ENCODE measurements around the gene TRMT112.

DNA sequence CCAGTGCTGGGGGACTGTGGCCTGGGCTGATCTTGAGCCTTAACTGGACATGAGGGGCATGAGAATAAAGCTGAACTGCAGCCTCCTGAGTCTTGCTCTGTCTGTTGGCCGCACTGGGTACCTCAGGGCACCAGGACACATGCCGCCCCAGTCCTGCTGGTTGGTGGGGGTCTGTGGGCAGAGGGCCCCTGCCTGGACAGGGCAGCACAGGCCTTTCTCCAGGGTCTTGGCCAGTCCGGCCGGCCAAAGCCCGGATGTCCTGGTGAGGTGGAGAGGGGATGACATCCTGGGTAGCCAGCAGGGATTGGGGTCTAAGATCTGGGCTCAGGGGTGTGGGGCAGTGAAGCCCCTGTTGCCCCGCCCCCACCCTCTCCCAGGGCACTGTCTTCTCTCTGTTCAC lies 40.1 kb upstream of the TRMT112 start:
- TF ChIP-seq, protein P1, sequence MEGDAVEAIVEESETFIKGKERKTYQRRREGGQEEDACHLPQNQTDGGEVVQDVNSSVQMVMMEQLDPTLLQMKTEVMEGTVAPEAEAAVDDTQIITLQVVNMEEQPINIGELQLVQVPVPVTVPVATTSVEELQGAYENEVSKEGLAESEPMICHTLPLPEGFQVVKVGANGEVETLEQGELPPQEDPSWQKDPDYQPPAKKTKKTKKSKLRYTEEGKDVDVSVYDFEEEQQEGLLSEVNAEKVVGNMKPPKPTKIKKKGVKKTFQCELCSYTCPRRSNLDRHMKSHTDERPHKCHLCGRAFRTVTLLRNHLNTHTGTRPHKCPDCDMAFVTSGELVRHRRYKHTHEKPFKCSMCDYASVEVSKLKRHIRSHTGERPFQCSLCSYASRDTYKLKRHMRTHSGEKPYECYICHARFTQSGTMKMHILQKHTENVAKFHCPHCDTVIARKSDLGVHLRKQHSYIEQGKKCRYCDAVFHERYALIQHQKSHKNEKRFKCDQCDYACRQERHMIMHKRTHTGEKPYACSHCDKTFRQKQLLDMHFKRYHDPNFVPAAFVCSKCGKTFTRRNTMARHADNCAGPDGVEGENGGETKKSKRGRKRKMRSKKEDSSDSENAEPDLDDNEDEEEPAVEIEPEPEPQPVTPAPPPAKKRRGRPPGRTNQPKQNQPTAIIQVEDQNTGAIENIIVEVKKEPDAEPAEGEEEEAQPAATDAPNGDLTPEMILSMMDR (conservative IDR thresholded peaks at IDR 0.05 in 1 of 2, IDR thresholded peaks at IDR 0.05 in 1 of 2; ENCODE audit: low read depth in 1 of 2, low read length in 2 of 2): no peak
- TF ChIP-seq EZH2 (IDR thresholded peaks at IDR 0.05; ENCODE audit: low read length, missing control alignments): no peak
